Non-pigmented ciliary epithelial cell (primary cell): ENCODE measurements around the gene SUPT20H.

Experiments
- DNase-seq: peaks from one replicate; pipeline ENCODE4 v3.0.0-alpha.2; 2010; ENCODE audit warnings: low read depth

The SUPT20H gene

GRCh38 chr13:37058910-37059847 lies at the start of gene SUPT20H:
TSS of gene SUPT20H (minus strand) at chr13:37059688. CDS start at chr13:37051490, 8,198 bp downstream.
- peak; percentile 56 for DNase-seq

GRCh38 chr13:37109051-37109678 lies 49.7 kb upstream of the SUPT20H start:
- DNase-seq, result no peak

GRCh38 chr13:37107868-37108267 lies 48.4 kb upstream of the SUPT20H start:
- DNase-seq, result no peak

- DNase-seq, result no peak
Measured at GRCh38 chr13:37107456-37107855, 48.0 kb upstream of the SUPT20H start.

- DNase-seq, result no peak
Measured at GRCh38 chr13:37106642-37107041, 47.2 kb upstream of the SUPT20H start.

- no peak for DNase-seq
Measured at GRCh38 chr13:37105251-37105714, 45.8 kb upstream of the SUPT20H start, which contains the start of gene CSNK1A1L. TSS of gene CSNK1A1L (minus strand) at chr13:37105664. CDS start at chr13:37105256, 408 bp downstream.

GRCh38 chr13:37102896-37103295 lies 43.4 kb upstream of the SUPT20H start:
- no peak for DNase-seq

GRCh38 chr13:37101201-37101600 lies 41.7 kb upstream of the SUPT20H start:
- DNase-seq, result no peak

GRCh38 chr13:37100731-37101130 lies 41.2 kb upstream of the SUPT20H start:
- no peak for DNase-seq

GRCh38 chr13:37097076-37097475 lies 37.6 kb upstream of the SUPT20H start:
- no peak for DNase-seq

- DNase-seq, result no peak
Measured at GRCh38 chr13:37094840-37095239, 35.4 kb upstream of the SUPT20H start.

GRCh38 chr13:37094099-37094498 lies 34.6 kb upstream of the SUPT20H start:
- DNase-seq, result no peak

- no peak for DNase-seq
Measured at GRCh38 chr13:37091835-37092234, 32.3 kb upstream of the SUPT20H start.

GRCh38 chr13:37090912-37091311 lies 31.4 kb upstream of the SUPT20H start:
- no peak for DNase-seq

- DNase-seq, result no peak
Measured at GRCh38 chr13:37089495-37089894, 30.0 kb upstream of the SUPT20H start.

GRCh38 chr13:37087486-37087885 lies 28.0 kb upstream of the SUPT20H start:
- DNase-seq, result no peak

- no peak for DNase-seq
Measured at GRCh38 chr13:37085606-37086005, 26.1 kb upstream of the SUPT20H start.

GRCh38 chr13:37076818-37077217 lies 17.3 kb upstream of the SUPT20H start:
- DNase-seq, result no peak

- no peak for DNase-seq
Measured at GRCh38 chr13:37075164-37075563, 15.7 kb upstream of the SUPT20H start.

- no peak for DNase-seq
Measured at GRCh38 chr13:37074703-37075102, 15.2 kb upstream of the SUPT20H start.

- no peak for DNase-seq
Measured at GRCh38 chr13:37072024-37072423, 12.5 kb upstream of the SUPT20H start.

- DNase-seq, result no peak
Measured at GRCh38 chr13:37070956-37071355, 11.5 kb upstream of the SUPT20H start.

GRCh38 chr13:37070145-37070695 lies 10.7 kb upstream of the SUPT20H start:
- DNase-seq, result no peak
